ENCODE results near the gene SHBG. TPM values are rescaled to one million over a fixed set of nuclear protein-coding genes. Genes with fewer than 3 reads are reported as not detected.

SHBG gene
- total and polyA plus RNA-seq, 2 experiments from 2014 or later = 0.38 to 0.48 TPM

- Mint-ChIP-seq H3K27ac (no peak overlapping the region), H3K36me3 (ENCODE audit: low read depth) (peaks cover 30% of the 10 kb centered on the region), H3K4me1 (peaks cover 42% of the 10 kb centered on the region), H3K4me3 (peak overlapping the region; percentile 79), H3K27me3 (ENCODE audit: insufficient read depth, low read depth, poor library complexity) (peaks cover 41% of the 10 kb centered on the region), H3K9me3 (no peaks in the 10 kb centered on the region; the same call in 2 of the 3 replicates)
- Histone ChIP-seq H3K4me1 (ENCODE audit: insufficient read depth) (peaks cover 23% of the 10 kb centered on the region), H3F3A (replicated peaks; ENCODE audit: low read depth) (peaks cover 9% of the 10 kb centered on the region), H3K27me3 (ENCODE audit: insufficient read depth) (peaks cover 31% of the 10 kb centered on the region), H3K9me2 (ENCODE audit: insufficient read depth) (no peaks in the 10 kb centered on the region; the same call in 1 of the 2 replicates), H4K20me1 (replicated peaks; ENCODE audit: insufficient read depth) (no peaks in the 10 kb centered on the region), H3K79me2 (replicated peaks; ENCODE audit: insufficient read depth) (no peaks in the 10 kb centered on the region), H3K4me3 (peak overlapping the region; percentile 90), H3K4me2 (peak overlapping the region; percentile 99), H3K36me3 (ENCODE audit: insufficient read depth) (no peaks in the 10 kb centered on the region), H3K27ac (ENCODE audit: low read depth) (no peak overlapping the region), H2AFZ (no peak overlapping the region)
- TF ChIP-seq REST (IDR thresholded peaks at IDR 0.05; ENCODE audit: unreplicated experiment) (no peak), CREB1 (CRISPR knock-in tag; IDR thresholded peaks at IDR 0.05; ENCODE audit: low read depth) (no peak), JUNB (IDR thresholded peaks at IDR 0.05; ENCODE audit: unreplicated experiment) (no peak), EZH2 (IDR thresholded peaks at IDR 0.05; ENCODE audit: low read depth, unreplicated experiment) (no peak)
- ATAC-seq = no peak
- no peak for DNase-seq (ENCODE audit: low spot score)
Measured at GRCh38 chr17:7652388-7653356, 22.7 kb downstream of the SHBG start.

- peaks cover 34% of the 10 kb centered on the region for H3K36me3 Mint-ChIP-seq (ENCODE audit: low read depth)
- no peak overlapping the region for H3K27ac ChIP-seq (ENCODE audit: low read depth)
- H3K4me1 ChIP-seq (ENCODE audit: insufficient read depth) = peaks cover 27% of the 10 kb centered on the region
- no peak for ATAC-seq
- H3K79me2 ChIP-seq (replicated peaks; ENCODE audit: insufficient read depth) = no peaks in the 10 kb centered on the region
- peaks cover 12% of the 10 kb centered on the region for H3F3A ChIP-seq (replicated peaks; ENCODE audit: low read depth)
- no peak overlapping the region for H3K27ac Mint-ChIP-seq
- H4K20me1 ChIP-seq (replicated peaks; ENCODE audit: insufficient read depth) = no peaks in the 10 kb centered on the region
- H3K4me2 ChIP-seq = no peak overlapping the region
- no peak overlapping the region for H2AFZ ChIP-seq
- H3K27me3 Mint-ChIP-seq (ENCODE audit: insufficient read depth, low read depth, poor library complexity) = peaks cover 34% of the 10 kb centered on the region
- peaks cover 2% of the 10 kb centered on the region; the same call in 2 of the 3 replicates for H3K9me3 Mint-ChIP-seq
- no peaks in the 10 kb centered on the region for H3K36me3 ChIP-seq (ENCODE audit: insufficient read depth)
- no peak overlapping the region; the same call in 2 of the 3 replicates for H3K4me3 Mint-ChIP-seq
- H3K9me2 ChIP-seq (ENCODE audit: insufficient read depth) = no peaks in the 10 kb centered on the region; the same call in 1 of the 2 replicates
- H3K4me3 ChIP-seq = no peak overlapping the region
- no peak for DNase-seq (ENCODE audit: low spot score)
- TF ChIP-seq ZNF331 (CRISPR knock-in tag; IDR thresholded peaks at IDR 0.05; ENCODE audit: low read depth) = no peak
- TF ChIP-seq ZNF114 (CRISPR knock-in tag; IDR thresholded peaks at IDR 0.05) = no peak
- H3K27me3 ChIP-seq (ENCODE audit: insufficient read depth) = peaks cover 22% of the 10 kb centered on the region
- H3K4me1 Mint-ChIP-seq = peaks cover 47% of the 10 kb centered on the region
Measured at GRCh38 chr17:7654832-7655540, 25.1 kb downstream of the SHBG start.

Measured in GM23338 (cell line).